T-helper 1 cell (primary cell): ENCODE data around the gene CC2D2B.
A peak's percentile ranks its signal among the peaks of the same experiment; 100 is the strongest.
"Not testable (repeated sequence)": the region's sequence is repeated elsewhere in the genome, so short reads cannot be mapped to it uniquely, and the experiment has no call there.

Experiments
- DNase-seq, 5 donors: peaks; one replicate each; pipeline ENCODE4 v3.0.0-alpha.2; 2012 to 2020

Gene CC2D2B

DNA sequence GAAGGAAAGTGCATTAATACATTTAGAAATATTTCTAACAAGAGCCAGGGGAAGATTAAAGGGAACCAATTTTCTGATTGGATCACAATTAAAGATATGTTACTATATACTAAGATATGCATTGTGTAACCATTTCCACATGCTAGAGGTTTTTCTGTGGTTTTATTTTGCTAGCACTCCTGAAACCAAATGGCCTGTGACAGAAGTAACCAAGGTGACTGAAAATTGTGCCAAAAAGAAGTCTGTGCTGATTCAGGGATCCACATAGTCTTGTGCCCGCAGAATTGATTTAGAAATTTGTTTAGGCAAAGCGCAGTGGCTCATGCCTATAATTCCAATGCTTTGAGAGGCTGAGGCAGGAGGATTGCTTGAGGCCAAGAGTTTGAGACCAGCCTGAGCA lies 1.8 kb downstream of the CC2D2B start:
- no peak for DNase-seq

DNA sequence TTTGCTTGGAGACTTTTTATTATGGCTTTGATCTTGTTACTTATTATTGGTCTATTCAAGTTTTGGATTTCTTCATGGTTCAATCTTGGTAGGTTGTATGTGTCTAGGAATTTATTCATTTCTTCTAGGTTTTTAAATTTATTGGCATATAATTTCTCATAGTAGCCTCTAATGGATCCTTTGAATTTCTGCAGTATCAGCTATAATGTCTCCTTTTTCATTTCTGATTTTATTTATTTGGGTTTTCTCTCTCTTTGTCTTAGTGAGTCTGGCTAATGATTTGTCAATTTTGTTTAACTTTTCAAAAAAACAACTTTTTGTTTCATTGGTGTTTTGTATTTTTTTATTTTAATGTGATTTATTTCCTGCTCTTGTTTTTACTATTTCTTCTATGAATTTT lies 8.3 kb downstream of the CC2D2B start:
- not testable (repeated sequence) for DNase-seq

DNA sequence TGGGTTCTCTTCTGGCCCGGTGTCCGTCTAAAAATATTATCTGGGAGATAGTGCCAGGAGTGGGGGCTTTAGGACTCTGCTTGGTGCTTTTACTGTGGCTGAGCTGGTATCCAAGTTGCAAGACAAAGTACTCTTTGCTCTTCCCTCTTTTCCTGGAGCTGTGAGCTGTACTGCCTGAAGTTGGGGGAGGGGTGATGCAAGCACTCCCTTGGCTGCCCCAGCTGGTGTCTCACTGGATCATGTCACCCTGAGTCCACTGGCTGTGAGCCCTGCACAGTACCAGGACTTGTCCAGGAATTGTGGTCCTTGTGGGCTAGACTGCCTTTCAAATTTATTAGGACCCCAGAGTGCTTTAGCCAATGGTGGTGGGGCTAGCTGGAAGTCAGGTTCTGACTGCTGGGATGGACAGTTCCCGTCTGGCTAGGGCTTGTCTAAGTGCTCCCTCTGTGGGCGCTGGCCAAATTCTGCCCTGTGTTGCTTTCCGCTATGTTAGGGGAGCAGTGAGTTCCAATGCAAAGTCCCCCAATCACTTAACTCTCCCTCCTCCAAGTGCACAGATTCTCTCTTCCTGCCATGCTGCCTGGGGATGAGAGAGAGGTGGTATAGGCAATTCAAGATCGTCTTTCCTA lies 13.1 kb downstream of the CC2D2B start:
- DNase-seq = no peak

DNA sequence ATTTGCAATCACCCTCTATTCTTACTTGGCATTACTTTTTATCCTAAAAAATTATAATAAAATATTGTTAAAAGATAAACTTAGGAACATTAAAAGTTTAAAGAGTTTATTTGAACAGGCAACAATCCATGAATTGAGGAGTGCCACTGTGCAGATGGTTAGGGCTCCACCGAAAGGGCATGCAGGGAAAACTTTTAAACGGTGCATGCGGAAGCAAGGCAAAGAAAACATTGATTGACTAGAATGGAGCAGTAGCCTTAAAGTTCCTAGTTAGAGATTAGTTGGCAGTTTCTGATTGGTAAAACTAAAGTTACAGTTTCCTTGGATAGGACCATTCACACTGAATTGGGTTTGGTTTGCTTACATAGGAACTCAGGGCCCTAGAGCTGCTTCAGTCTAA lies 17.3 kb downstream of the CC2D2B start:
- DNase-seq = no peak

DNA sequence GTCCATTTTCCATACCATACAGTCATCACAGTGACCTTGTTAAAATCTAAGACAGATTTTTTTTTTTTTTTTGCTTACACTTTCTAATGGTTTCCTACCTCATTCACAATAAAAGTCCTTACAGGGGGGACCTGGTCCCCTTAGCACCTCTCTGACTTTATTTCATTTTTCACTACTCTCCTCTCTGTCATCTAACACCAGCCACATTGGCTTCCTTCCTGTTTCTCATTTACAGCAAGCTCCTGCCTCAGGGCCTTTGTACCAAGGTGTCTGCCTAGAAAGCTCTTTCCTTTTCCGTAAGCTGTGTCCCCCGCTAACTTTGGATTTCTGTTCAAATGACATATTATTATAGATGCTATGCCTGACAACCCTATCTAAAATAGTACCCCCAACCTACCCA lies 27.7 kb downstream of the CC2D2B start:
- DNase-seq = no peak

DNA sequence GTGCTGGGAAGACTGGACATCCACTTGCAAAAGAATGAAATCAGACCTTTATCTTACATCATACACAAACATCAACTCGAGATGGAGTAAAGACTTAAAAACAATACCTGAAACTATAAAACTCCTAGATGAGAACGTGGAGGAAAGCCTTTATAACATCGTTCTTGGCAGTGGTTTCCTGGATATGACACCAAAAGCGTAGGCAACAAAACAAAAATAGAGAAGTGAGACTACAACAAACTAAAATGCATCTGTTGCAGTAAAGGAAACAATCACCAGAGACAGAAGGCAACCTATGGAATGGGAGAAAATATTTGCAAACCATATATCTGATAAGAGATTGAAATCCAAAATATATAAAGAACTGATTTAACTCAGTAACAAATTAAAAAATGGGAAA lies 33.3 kb downstream of the CC2D2B start:
- DNase-seq = no peak

DNA sequence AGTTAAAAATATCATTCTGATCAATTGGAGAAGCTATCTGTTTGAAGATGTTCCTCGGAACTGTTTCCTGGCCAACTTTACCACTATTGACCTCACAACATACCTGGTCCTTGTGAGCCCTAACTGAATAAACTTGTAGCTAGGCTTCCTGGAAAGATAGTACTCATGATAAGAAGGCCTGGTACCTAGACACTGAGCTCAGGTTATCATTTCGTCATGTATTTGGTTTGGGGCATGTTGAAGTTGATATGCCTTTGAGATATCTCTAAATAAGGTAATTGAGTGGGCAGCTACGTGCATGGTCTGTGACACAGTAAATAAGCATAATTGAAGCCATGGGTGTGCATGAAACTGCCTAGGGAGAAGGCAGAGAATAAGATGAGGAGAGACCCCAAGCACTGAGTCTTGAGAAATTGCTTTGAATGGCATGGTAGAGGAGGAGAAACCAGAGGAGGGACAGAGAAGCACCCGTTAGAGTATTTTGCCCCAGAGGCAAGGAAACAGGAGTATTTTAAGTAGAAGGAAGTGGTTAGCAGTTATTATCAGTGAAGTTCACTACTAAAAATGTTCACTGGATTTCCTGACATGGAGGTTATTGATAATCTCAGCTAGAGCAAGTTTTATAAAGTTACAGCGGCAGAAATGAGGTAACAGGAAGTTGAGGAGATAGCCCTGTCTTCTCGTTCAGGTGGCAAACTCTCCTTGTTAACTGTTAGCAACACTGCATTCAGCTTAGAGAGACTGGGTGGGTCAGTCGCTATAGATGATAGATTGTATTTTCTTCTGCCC lies 55.6 kb downstream of the CC2D2B start:
- DNase-seq = peak in 1 of 5 donors; percentile 41

DNA sequence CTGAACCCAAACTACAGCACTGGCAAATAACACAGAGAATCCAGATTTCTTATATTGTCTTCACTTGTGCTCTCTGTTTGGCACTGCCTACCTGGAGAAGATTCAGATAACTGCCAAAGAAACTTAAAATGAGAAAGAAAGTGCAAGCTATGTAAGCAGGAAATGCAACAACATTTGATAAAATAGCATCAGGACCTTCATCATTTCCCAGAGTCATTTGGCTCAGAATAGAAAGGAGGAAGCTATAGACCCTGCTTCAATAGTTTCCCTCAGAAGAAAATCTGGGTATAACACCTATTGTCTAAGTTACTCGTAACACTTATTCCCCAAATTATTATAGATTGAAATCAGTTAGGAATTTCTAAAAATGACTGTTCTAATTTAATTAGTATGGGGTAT lies 56.2 kb downstream of the CC2D2B start:
- DNase-seq = no peak

DNA sequence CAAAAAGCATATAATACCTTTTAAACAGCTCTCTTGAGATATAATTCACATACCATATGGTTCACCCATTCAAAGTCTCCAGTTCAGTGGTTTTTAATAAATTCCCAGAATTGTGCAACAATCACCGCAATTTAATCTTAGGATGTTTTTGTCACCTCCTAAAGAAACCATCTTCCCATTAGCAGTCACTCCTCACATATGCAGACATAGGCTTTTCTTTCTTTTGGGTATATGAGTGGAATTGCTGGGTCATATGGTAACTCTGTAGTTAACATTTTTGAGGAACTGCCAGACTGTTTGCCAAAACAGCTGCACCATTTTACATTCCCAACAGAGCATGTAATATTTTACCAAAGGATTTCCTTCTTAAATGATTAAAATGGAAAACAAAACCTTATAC lies 57.0 kb downstream of the CC2D2B start:
- no peak for DNase-seq

DNA sequence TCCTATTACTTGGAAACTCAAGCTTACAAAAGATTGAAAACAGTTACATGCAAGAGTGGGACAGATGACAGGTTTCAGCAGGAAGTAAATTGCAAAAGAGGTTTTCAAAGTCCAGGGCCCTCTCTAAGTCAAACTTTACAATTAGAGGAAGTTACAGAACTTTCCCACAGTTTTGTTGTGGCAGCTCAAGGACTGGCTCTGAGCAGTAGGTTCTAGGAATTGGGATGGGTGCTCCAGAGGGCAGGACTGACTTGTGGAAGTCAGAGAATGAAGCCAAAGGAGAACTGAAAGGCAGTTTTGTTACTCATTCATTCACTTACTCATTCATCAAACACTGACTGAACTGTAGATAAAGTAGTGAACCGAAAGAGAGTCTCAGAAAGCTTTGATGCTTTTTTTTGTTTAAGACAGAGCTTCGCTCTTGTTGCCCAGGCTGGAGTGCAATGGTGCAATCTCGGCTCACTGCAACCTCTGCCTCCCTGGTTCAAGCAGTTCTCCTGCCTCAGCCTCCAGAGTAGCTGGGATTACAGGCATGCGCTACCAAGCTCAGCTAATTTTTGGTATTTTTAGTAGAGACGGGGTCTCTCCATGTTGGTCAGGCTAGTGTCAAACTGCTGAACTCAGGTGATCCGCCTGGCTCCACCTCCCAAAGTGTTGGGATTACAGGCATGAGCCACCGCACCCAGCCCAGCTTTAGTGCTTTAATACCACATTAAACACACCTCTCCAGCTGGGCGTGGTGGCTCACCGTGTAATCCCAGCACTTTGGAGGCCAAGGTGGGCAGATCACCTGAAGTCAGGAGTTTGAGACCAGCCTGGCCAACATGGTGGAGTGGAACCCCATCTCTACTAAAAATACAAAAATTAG lies 68.8 kb downstream of the CC2D2B start:
- no peak for DNase-seq

DNA sequence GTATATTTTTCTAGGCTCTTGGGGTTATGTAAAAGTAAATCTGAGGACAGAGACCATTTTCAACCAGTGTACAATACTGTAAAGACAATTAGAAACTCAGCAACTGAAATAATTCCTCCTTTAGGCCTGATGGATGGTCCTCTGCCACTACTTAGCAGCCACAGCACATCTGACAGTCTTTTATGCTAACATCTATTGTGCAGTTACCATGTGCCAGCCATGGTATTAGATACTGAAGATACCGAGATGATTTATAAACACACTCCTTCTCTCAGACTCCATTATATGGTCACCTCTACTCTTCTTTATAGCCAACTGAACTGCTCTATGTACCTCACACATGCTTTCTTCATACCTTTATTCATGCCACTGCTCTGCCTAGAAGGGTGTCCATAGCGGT lies 74.4 kb downstream of the CC2D2B start:
- DNase-seq = no peak

DNA sequence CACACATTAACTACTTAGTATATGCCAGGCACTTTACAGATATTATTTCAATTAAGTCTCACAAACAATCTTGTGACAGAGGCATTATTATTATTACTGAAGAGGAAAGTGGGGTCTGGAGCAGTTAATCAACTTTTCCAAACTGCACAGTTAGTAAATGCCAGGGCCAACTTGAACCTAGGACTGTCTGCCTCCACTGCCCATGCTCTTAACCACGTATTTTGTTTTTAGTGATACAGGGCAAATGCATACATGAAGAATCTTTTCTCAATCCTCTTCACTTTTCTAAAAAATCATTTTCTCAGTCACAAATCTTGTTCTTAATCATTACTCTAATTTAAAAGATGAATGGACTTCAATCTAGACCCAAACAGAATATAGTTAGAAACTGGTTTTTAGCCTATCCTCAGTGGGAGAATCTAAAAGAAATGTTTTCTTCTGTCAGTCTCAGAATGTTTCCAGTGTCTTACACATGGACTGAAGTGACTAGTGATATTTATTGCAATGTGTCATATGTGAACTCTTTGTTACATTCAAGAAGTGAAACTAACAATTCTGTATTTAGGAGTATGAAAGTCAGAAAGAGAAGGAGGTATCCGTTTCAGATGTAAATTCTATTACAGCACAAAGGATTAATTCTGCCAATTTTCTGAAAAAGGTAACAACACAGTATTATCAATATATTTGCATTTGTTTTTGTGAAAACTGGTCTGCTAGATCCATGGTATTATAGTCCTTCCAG lies 80.1 kb downstream of the CC2D2B start:
- DNase-seq = no peak

DNA sequence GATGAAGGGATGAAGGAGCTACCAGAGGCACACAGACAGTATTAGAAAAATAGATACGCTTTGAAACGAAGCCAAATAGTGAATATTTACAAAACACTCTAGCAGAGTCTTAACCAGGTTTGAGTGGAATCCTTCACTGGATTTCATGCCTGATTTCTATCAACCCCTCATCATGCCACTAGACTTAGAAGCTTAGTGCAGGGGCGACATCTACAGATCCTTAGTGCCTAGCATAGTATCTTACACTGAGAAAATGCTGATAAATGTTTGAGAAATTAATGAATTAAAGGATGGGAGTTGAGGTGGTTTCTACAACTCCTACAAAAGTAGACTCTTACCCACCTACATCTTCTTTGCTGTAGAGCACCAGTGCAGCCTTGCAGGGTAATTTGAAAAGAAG lies 80.9 kb downstream of the CC2D2B start:
- DNase-seq = no peak

DNA sequence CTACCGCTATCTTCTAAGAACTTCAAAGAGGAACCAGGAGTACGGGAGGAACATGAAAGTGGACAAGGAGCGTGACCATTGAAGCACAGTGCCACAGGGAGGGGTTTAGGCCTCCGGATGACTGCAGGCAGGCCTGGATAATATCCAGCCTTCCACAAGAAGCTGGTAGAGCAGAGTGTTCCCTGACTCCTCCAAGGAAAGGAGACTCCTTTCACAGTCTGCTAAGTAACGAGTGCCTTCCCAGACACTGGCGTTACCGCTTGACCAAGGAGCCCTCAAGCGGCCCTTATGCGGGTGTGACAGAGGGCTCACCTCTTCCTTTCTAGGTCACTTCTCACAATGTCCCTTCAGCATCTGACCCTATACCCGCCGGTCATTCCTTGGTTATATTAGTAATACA lies 86.6 kb downstream of the CC2D2B start:
- DNase-seq = not testable (repeated sequence)

DNA sequence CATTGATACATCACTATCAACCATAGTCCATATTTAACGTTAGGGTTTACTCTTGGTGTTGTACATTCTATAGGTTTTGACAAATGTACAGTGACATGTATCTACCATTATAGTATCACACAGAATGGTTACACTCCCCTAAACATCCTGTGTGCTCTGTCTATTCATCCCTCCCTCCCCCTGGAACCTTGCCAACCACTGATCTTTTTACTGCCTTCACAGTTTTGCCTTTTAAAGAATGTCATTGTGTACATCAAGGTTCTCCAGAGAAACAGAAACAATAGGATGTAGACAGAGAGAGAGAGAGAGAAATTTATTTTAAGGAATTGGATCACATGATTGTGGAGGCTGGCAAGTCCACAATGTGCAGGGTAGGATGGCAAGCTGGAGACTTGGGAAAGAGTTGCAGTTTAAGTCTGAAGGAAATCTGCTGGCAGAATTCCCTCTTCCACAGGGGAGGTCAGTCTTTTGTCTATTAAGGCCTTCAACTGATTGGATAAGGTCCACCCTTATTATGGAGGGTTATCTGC lies 90.5 kb downstream of the CC2D2B start:
- DNase-seq = no peak

DNA sequence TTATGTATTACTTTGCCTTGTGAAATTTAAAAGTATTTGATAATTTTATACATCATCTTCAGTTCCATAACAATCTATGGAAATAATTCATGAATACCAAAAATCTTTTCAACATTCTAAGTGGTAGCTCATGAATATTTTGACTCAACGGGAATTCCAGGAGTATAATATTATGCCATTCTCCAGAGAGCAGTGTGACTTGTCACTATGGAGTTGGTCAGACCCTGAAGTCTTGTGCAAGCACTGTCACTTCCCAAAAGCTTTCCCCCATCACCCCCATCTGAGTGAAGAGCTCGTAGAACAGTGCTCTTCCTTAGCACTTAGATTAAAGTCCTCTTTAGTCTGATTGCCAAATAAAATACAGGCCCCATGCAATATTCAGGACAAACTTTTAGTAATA lies 106.2 kb downstream of the CC2D2B start:
- no peak for DNase-seq

DNA sequence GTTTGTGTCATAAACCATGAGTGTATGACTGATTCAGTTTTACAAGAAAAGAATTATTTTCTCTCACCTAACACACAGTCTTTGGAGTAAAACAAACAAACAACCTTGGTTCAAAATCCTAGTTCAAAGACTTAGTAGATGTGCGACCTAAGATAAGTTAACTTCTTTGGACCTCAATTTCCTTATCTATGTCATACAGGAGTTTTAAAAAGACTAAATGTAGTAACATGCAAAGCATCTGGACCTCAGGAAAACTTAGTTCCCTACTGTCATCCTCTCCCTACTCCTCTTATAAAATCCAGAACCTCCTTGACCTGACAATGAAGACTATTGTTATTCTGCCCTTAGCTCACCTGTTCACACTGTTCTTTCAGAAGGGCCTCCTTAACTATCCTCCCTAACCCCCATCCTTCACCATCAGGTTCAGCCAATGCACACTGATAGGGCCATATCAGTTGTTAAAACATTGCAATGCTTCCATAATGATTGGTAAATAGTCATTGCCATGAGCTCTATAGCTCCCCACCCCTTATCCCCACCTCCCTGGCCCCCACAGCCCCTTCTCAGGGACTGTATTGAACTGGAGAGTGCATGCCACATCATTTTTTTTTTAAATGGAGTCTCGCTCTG lies 106.8 kb downstream of the CC2D2B start:
- no peak for DNase-seq

DNA sequence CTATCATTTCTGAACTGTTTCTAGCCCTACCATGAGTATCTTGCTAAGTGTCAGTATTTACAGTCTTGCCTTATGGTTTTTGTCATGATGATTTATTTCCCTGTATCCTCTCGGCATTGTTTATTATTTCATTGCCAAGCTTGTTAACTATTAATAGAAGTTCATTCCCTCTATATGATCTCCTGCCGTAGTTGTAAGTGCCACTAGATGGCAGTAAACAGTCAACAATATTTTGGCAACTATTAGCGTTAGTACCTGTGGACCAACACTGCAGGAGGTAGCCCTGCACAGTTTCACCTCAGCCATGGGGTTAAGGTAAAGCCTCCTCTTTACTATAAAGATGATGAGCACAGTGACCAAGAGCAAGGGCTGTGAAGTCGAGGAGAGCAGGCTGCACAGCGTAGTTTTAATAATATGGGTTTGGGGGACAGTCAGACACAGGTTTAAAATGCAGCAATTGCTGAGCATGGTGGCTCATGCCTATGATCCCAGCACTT lies 109.5 kb downstream of the CC2D2B start:
- peak in 2 of 5 donors; percentile 12 to 56 for DNase-seq

DNA sequence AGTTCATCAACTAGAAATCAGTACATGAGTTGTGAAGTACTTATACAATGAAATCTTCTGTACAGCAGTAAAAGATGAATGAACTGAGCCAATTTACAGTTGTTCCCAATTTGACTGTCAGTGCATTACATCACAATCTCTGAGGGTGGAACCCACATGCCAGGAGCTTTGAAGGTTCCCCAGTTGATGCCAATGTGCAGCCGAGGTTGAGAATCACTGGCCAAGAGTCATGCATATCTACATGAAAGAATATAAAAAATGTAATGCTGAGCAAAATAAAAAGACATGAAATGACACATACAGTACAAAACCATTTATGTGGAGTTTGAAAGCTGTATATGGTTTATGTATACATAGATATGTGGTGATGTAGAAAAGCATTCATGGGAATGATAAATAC lies 113.6 kb downstream of the CC2D2B start:
- no peak for DNase-seq

DNA sequence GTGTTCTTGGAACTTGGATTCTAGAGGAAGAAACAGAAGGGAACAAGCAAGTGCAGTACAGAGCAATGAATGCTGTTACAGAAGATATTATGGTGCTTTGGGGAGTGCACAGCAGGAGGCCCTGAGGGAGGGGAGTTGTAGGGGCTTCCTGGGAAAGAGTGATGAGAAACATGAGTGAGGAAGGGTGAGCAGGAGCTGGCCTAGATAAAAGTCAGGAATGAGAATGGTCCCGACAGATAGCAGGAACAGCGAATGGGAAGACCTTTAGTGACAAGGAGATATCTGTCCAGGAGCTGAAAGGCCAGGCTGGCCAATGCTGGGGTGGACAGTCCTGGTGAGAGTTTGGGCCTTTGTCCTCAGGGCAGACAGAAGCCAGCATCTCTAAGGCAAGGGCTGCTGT lies 115.0 kb downstream of the CC2D2B start:
- DNase-seq = no peak

DNA sequence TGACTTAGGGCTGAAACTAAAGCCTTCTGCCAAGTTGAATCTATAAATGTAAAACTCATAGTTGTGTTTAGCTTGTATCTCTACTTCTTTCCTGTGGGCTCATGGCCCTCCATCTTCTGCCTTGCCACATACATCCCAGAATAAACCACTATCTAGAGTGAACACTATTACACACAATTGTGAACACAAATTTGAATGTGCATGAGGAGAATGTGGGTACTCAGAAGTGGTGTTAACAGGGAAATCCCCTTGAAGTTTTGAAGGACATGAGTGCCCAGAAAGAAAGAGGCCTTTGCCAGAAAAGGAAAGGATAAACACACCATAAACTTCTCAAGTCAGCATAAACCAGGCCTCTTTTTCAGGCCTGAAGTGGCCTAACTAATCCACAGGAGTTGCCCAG lies 115.4 kb downstream of the CC2D2B start:
- DNase-seq = no peak

DNA sequence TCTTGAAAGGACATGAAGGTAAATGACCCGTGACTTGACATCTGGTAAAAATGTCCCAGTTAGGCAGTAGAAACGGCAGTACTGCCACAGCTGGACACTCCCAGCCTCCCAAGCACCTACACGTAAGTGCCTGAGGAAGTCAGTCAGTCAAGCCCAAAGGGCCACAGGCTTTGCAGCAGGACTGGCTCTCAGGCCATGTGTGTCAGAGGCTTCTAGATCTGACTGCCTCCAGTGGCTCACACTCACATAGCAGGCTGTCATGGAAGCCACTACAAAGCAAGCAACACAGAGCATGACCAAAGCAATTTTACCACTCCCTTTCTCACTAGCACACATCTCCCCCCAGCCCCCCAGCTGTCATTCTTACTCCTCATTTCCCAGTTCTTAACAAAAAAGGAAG lies 117.8 kb downstream of the CC2D2B start:
- DNase-seq = peak in 1 of 5 donors; percentile 4
